GM10847 (cell line): ENCODE data around the gene MCM3.

Experiments used
- POLR2A ChIP-seq: IDR thresholded peaks from 2 replicates; pipeline ENCODE4 v1.6.1; 2011; ENCODE audit not compliant: insufficient read length; ENCODE audit errors: extremely low read depth

MCM3 gene

GRCh38 chr6:52233005-52233404 lies 51.5 kb downstream of the MCM3 start:
- no peak for TF ChIP-seq POLR2A

GRCh38 chr6:52231406-52232127 lies 53.0 kb downstream of the MCM3 start:
- no peak for TF ChIP-seq POLR2A

DNA sequence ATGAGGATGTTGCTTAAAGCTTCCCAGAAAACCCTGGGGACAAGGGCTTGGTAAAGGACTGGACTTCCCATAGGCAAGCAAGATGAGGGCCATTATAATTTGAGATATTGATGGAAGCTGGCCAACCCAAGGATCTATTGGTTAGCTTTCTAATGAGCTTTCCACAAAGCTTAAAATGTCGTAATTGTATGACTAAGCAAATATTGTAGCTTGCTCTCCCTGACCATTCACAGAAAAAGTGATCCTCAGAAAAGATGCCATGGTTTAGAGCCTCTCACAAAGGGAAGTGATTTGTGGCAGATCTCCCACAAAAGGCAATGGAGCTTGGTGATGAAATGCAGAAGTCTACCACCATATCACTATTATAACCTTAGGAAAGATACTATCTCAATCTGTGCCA lies 53.9 kb downstream of the MCM3 start:
- TF ChIP-seq POLR2A: no peak

- TF ChIP-seq POLR2A: no peak
Observed at GRCh38 chr6:52227495-52227894, 57.0 kb downstream of the MCM3 start.

GRCh38 chr6:52221302-52221701 lies 63.2 kb downstream of the MCM3 start:
- no peak for TF ChIP-seq POLR2A

GRCh38 chr6:52217761-52218160 lies 66.8 kb downstream of the MCM3 start:
- TF ChIP-seq POLR2A: no peak

DNA sequence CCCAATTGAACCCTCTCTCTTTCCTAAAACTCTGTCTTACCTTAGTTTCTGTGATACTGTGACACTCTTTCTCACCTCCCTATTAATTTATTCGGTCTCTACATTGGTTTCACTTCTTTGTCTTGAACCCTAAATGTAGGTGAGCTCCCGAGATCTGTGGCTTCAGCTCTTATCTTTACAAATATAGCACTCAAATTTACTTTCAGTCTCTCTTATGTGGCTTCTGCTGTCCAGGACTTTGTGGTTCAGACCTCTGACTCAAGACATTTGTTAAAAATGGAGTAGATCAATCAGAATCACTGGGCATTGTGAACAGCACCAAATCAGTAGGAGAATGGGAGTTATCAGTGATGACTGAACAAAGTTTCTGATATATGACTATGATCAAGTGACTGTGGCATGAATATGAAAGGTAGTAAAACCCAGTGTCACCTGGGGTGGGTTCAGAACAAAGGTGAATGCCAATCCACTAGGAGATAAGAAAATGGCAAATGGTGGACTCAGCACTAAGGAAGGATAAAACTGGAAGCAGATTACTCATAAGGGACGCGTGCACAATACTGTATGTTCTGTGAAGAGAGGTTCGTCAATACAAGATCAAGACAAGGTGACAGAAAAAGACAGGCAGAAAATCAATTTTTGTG lies 67.5 kb downstream of the MCM3 start:
- TF ChIP-seq POLR2A: no peak

DNA sequence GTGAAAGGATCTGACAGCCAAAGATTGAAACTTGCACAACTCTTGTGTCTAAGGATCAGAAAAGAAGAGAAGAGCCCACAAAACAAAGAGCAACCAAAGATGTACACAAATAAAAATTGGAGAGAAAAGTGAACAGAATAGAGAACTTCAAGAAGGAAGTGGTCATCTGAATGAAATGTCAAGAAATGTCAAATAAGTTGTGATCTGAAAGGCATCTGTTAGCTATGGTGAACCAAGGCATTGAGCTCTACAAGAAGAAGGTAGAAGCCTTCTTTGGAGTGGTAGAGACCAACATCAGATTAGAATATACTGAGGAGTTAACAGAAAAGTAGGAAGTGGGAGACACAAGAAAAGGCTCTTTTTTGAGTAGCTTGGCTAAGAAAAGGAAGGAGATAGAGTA lies 68.8 kb downstream of the MCM3 start:
- no peak for TF ChIP-seq POLR2A
